H9 (cell line): ENCODE measurements around the gene IGSF5. TPM values are rescaled to one million over a fixed set of nuclear protein-coding genes. Genes with fewer than 3 reads are reported as not detected.

Experiments
- DNase-seq: peaks from one replicate; pipeline ENCODE4 v3.0.0-alpha.2; 2017
- H2AFZ ChIP-seq: one replicate; pipeline ENCODE4 v1.6.1; 2013; ENCODE audit warnings: mild to moderate bottlenecking, low read length, control low read depth, moderate library complexity
- H2AK5ac ChIP-seq: 2 replicates; pipeline ENCODE4 v1.6.1; 2013; ENCODE audit warnings: low read length, control low read depth, mixed read lengths; ENCODE audit not compliant: insufficient read length
- H2BK120ac ChIP-seq: one replicate; pipeline ENCODE4 v1.6.1; 2013; ENCODE audit warnings: low read depth, mild to moderate bottlenecking, low read length, control low read depth, inconsistent platforms; ENCODE audit not compliant: poor library complexity, severe bottlenecking
- H2BK12ac ChIP-seq: 2 replicates; pipeline ENCODE4 v1.6.1; 2013; ENCODE audit warnings: low read length, control low read depth, mixed read lengths, low read depth; ENCODE audit not compliant: insufficient read length
- H2BK15ac ChIP-seq: 2 replicates; pipeline ENCODE4 v1.6.1; 2013; ENCODE audit warnings: low read depth, low read length, control low read depth
- H2BK20ac ChIP-seq: one replicate; pipeline ENCODE4 v1.6.1; 2013; ENCODE audit warnings: low read depth, mild to moderate bottlenecking, low read length, control low read depth, inconsistent platforms; ENCODE audit not compliant: poor library complexity, severe bottlenecking
- H2BK5ac ChIP-seq: 2 replicates; pipeline ENCODE4 v1.6.1; 2013; ENCODE audit warnings: low read length, control low read depth, mixed read lengths; ENCODE audit not compliant: insufficient read length
- H3K14ac ChIP-seq: 2 replicates; pipeline ENCODE4 v1.6.1; 2013; ENCODE audit warnings: low read length, control low read depth; ENCODE audit not compliant: insufficient read depth
- H3K18ac ChIP-seq: 2 replicates; pipeline ENCODE4 v1.6.1; 2013; ENCODE audit warnings: low read depth, mild to moderate bottlenecking, mixed read lengths, low read length, control low read depth; ENCODE audit not compliant: insufficient read length
- H3K23ac ChIP-seq: 2 replicates; pipeline ENCODE4 v1.6.1; 2013; ENCODE audit warnings: low read length, control low read depth, mixed read lengths, low read depth; ENCODE audit not compliant: insufficient read length
- H3K23me2 ChIP-seq: 2 replicates; pipeline ENCODE4 v1.6.1; 2013; ENCODE audit warnings: low read depth, mild to moderate bottlenecking, mixed read lengths, low read length, control low read depth; ENCODE audit not compliant: insufficient read length, poor library complexity, severe bottlenecking
- H3K27ac ChIP-seq: 2 replicates; pipeline ENCODE4 v1.5.1; 2013; ENCODE audit warnings: low read length, control low read depth, mixed read lengths, low read depth; ENCODE audit not compliant: insufficient read length
- H3K27me3 ChIP-seq: 2 replicates; pipeline ENCODE4 v1.6.1; 2013; ENCODE audit warnings: low read length, control low read depth, inconsistent platforms; ENCODE audit not compliant: insufficient read depth
- H3K4ac ChIP-seq: 2 replicates; pipeline ENCODE4 v1.6.1; 2013; ENCODE audit warnings: low read depth, mild to moderate bottlenecking, control low read depth, inconsistent platforms, low read length, moderate library complexity
- H3K4me1 ChIP-seq: 2 replicates; pipeline ENCODE4 v1.6.1; 2013; ENCODE audit warnings: low read length, control low read depth, inconsistent platforms; ENCODE audit not compliant: insufficient read depth
- H3K4me2 ChIP-seq: 2 replicates; pipeline ENCODE4 v1.6.1; 2013; ENCODE audit warnings: low read length, control low read depth, mixed read lengths; ENCODE audit not compliant: insufficient read length, insufficient read depth
- H3K56ac ChIP-seq: 2 replicates; pipeline ENCODE4 v1.6.1; 2013; ENCODE audit warnings: low read depth, mild to moderate bottlenecking, mixed read lengths, low read length, control low read depth; ENCODE audit not compliant: insufficient read length
- H3K79me1 ChIP-seq: 2 replicates; pipeline ENCODE4 v1.6.1; 2013; ENCODE audit warnings: low read depth, mild to moderate bottlenecking, moderate library complexity, low read length, control low read depth, inconsistent platforms; ENCODE audit not compliant: insufficient read depth, poor library complexity, severe bottlenecking
- H3K79me2 ChIP-seq: 2 replicates; pipeline ENCODE4 v1.6.1; 2013; ENCODE audit warnings: low read length, control low read depth, inconsistent platforms; ENCODE audit not compliant: insufficient read depth
- H3K9ac ChIP-seq: 2 replicates; pipeline ENCODE4 v1.6.1; 2013; ENCODE audit warnings: low read length, control low read depth, mixed read lengths; ENCODE audit not compliant: insufficient read length; ENCODE audit errors: extremely low read depth
- H3K9me3 ChIP-seq: one replicate; pipeline ENCODE4 v1.6.1; 2013; ENCODE audit warnings: low read depth, low read length, inconsistent platforms; ENCODE audit not compliant: control insufficient read depth
- H3T11ph ChIP-seq: one replicate; pipeline ENCODE4 v1.6.1; 2013; ENCODE audit warnings: mild to moderate bottlenecking, low read length, control low read depth, inconsistent platforms
- H4K20me1 ChIP-seq: one replicate; pipeline ENCODE4 v1.6.1; 2013; ENCODE audit not compliant: control insufficient read depth, insufficient read length, insufficient read depth
- H4K5ac ChIP-seq: 2 replicates; pipeline ENCODE4 v1.6.1; 2013; ENCODE audit warnings: low read depth, mild to moderate bottlenecking, mixed read lengths, low read length, control low read depth; ENCODE audit not compliant: insufficient read length
- H4K8ac ChIP-seq: replicated peaks from 2 replicates; pipeline ENCODE4 v1.6.1; 2013; ENCODE audit warnings: low read length, control low read depth, mixed read lengths, low read depth; ENCODE audit not compliant: insufficient read length
- H4K91ac ChIP-seq: 2 replicates; pipeline ENCODE4 v1.6.1; 2013; ENCODE audit warnings: low read depth, mild to moderate bottlenecking, moderate library complexity, mixed read lengths, low read length, control low read depth; ENCODE audit not compliant: insufficient read length
- H3K27ac Mint-ChIP-seq, 3 experiments: 2 replicates in 2 of 3; 3 replicates in 1 of 3; pipeline ENCODE4 v1.8.0; 2020 to 2021; ENCODE audit warnings: mixed read lengths in 3 of 3, mild to moderate bottlenecking in 1 of 3, moderate library complexity in 1 of 3
- H3K27me3 Mint-ChIP-seq: 2 replicates; pipeline ENCODE4 v1.8.0; 2021; ENCODE audit warnings: low read depth, mild to moderate bottlenecking, moderate library complexity, mixed read lengths
- H3K36me3 Mint-ChIP-seq, 3 experiments: 2 replicates in 2 of 3; 3 replicates in 1 of 3; pipeline ENCODE4 v1.8.0; 2020 to 2021; ENCODE audit warnings: low read depth in 3 of 3, mixed read lengths in 3 of 3; ENCODE audit not compliant: insufficient read depth in 1 of 3
- H3K4me1 Mint-ChIP-seq, 2 experiments: 2 replicates each; pipeline ENCODE4 v1.8.0; 2020; ENCODE audit warnings: mixed read lengths in 2 of 2
- H3K4me3 Mint-ChIP-seq, 2 experiments: 2 replicates in 1 of 2; 3 replicates in 1 of 2; pipeline ENCODE4 v1.8.0; 2020 to 2021; ENCODE audit warnings: mild to moderate bottlenecking in 2 of 2, mixed read lengths in 2 of 2, moderate library complexity in 1 of 2
- H3K9me3 Mint-ChIP-seq, 2 experiments: 2 replicates in 1 of 2; 3 replicates in 1 of 2; pipeline ENCODE4 v1.8.0; 2020; ENCODE audit warnings: mild to moderate bottlenecking in 2 of 2, mixed read lengths in 2 of 2, moderate library complexity in 1 of 2
- WGBS: extraction: QIAGEN DNeasy Blood & Tissue Kit; methylation state at CpG from one replicate; pipeline ENCODE4 v1.1.7; 2013; ENCODE audit warnings: missing lambda C conversion rate, low lambda C conversion rate, mixed read lengths; ENCODE audit not compliant: insufficient read length; ENCODE audit errors: extremely low coverage; 5-methylcytosine and 5-hydroxymethylcytosine counted together
- total RNA-seq: library from RNA; stranded (reverse); gene quantifications from 2 replicates; pipeline ENCODE4 v1.2.1, GENCODE V29; 2021
- TF ChIP-seq, protein P1 (sequence below): fragments of 200-600 bp; sonication (generic); conservative IDR thresholded peaks from 3 replicates; pipeline ENCODE4 v1.8.0; 2021; ENCODE audit warnings: antibody characterized with exemption, mild to moderate bottlenecking

The IGSF5 gene
- total RNA-seq, 1 experiment from 2014 or later, result 2.1 TPM

GRCh38 chr21:39710866-39711265, 34.1 kb upstream of the IGSF5 start:
- Histone ChIP-seq H4K20me1 (no peaks in the 10 kb centered on the region), H3K4me1 (peaks cover 15% of the 10 kb centered on the region), H3K18ac (no peak overlapping the region), H2BK20ac (no peak overlapping the region), H3K27ac (no peak overlapping the region), H3T11ph (no peak overlapping the region), H2BK12ac (no peak overlapping the region), H4K8ac (no peak overlapping the region), H3K14ac (no peak overlapping the region), H3K9me3 (no peaks in the 10 kb centered on the region), H2AK5ac (no peak overlapping the region), H2AFZ (no peak overlapping the region), H2BK5ac (no peak overlapping the region), H3K23me2 (no peaks in the 10 kb centered on the region), H3K9ac (no peak overlapping the region), H3K79me1 (no peaks in the 10 kb centered on the region), H2BK15ac (no peak overlapping the region), H3K79me2 (no peaks in the 10 kb centered on the region), H3K27me3 (no peaks in the 10 kb centered on the region), H4K91ac (no peak overlapping the region), H3K23ac (no peak overlapping the region), H4K5ac (no peak overlapping the region), H3K4ac (no peak overlapping the region), H3K56ac (no peak overlapping the region), H3K4me2 (no peak overlapping the region), H2BK120ac (no peak overlapping the region)
- peaks cover 5 to 8% of the 10 kb centered on the region in 2 experiments; a peak in 3 of 5 replicates for H3K9me3 Mint-ChIP-seq
- no CpG with 5 or more reads among the region's 8 CpGs for WGBS
- H3K4me1 Mint-ChIP-seq, result peaks cover 32 to 49% of the 10 kb centered on the region in 2 experiments
- no peak overlapping the region for H3K4me3 Mint-ChIP-seq
- no peak for DNase-seq
- H3K27me3 Mint-ChIP-seq, result no peaks in the 10 kb centered on the region
- no peak overlapping the region for H3K27ac Mint-ChIP-seq
- TF ChIP-seq, protein P1, sequence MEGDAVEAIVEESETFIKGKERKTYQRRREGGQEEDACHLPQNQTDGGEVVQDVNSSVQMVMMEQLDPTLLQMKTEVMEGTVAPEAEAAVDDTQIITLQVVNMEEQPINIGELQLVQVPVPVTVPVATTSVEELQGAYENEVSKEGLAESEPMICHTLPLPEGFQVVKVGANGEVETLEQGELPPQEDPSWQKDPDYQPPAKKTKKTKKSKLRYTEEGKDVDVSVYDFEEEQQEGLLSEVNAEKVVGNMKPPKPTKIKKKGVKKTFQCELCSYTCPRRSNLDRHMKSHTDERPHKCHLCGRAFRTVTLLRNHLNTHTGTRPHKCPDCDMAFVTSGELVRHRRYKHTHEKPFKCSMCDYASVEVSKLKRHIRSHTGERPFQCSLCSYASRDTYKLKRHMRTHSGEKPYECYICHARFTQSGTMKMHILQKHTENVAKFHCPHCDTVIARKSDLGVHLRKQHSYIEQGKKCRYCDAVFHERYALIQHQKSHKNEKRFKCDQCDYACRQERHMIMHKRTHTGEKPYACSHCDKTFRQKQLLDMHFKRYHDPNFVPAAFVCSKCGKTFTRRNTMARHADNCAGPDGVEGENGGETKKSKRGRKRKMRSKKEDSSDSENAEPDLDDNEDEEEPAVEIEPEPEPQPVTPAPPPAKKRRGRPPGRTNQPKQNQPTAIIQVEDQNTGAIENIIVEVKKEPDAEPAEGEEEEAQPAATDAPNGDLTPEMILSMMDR, result no peak
- H3K36me3 Mint-ChIP-seq, result peaks cover 10 to 36% (median 10%) of the 10 kb centered on the region in 3 experiments; a peak in 5 of 7 replicates
